ENCODE data around the gene TBX2. TPM values are rescaled to one million over a fixed set of nuclear protein-coding genes. Genes with fewer than 3 reads are reported as not detected.

TBX2 gene
- total RNA-seq, 1 experiment from 2014 or later: not detected

GRCh38 chr17:61419496-61420046, 19.9 kb downstream of the TBX2 start:
- no peak overlapping the region for H3K14ac ChIP-seq (ENCODE audit: insufficient read depth, low read length)
- H3K23ac ChIP-seq (ENCODE audit: insufficient read length, low read depth, low read length): no peak overlapping the region
- no peak overlapping the region for H3K4ac ChIP-seq (ENCODE audit: low read depth, low read length)
- H3K27ac Mint-ChIP-seq: no peak overlapping the region
- no peak overlapping the region for H4K5ac ChIP-seq (ENCODE audit: insufficient read length, low read depth, low read length)
- no CpG with 5 or more reads among the region's 8 CpGs for WGBS (ENCODE audit: extremely low coverage, insufficient read length, low lambda C conversion rate)
- no peak for DNase-seq
- no peak overlapping the region for H3K9ac ChIP-seq (ENCODE audit: extremely low read depth, insufficient read length, low read length)
- H3K9me3 Mint-ChIP-seq: no peaks in the 10 kb centered on the region
- no peak for TF ChIP-seq CTCF (conservative IDR thresholded peaks at IDR 0.05)
- no peak overlapping the region for H2BK5ac ChIP-seq (ENCODE audit: insufficient read length, low read length)
- no peak overlapping the region for H2AFZ ChIP-seq (ENCODE audit: low read length)
- no peak overlapping the region for H4K91ac ChIP-seq (ENCODE audit: insufficient read length, low read depth, low read length)
- no peak overlapping the region for H3K4me2 ChIP-seq (ENCODE audit: insufficient read depth, insufficient read length, low read length)
- H3K27ac ChIP-seq (ENCODE audit: insufficient read length, low read depth, low read length): no peak overlapping the region
- H2BK15ac ChIP-seq (ENCODE audit: low read depth, low read length): no peak overlapping the region
- no peaks in the 10 kb centered on the region for H3K4me1 ChIP-seq (ENCODE audit: insufficient read depth, low read length)
- no peak overlapping the region for H2BK120ac ChIP-seq (ENCODE audit: low read depth, low read length, poor library complexity, severe bottlenecking)
- H4K20me1 ChIP-seq (ENCODE audit: control insufficient read depth, insufficient read depth, insufficient read length): no peaks in the 10 kb centered on the region
- H3K79me1 ChIP-seq (ENCODE audit: insufficient read depth, low read depth, low read length, poor library complexity, severe bottlenecking): no peaks in the 10 kb centered on the region
- H3K79me2 ChIP-seq (ENCODE audit: insufficient read depth, low read length): no peaks in the 10 kb centered on the region
- no peak overlapping the region for H3K4me3 Mint-ChIP-seq
- H2AK5ac ChIP-seq (ENCODE audit: insufficient read length, low read length): no peak overlapping the region
- no peak overlapping the region for H3T11ph ChIP-seq (ENCODE audit: low read length)
- no peak overlapping the region for H3K18ac ChIP-seq (ENCODE audit: insufficient read length, low read depth, low read length)
- no peaks in the 10 kb centered on the region for H3K23me2 ChIP-seq (ENCODE audit: insufficient read length, low read depth, low read length, poor library complexity, severe bottlenecking)
- H2BK20ac ChIP-seq (ENCODE audit: low read depth, low read length, poor library complexity, severe bottlenecking): no peak overlapping the region
- no peak overlapping the region for H4K8ac ChIP-seq (replicated peaks; ENCODE audit: insufficient read length, low read depth, low read length)
- no peaks in the 10 kb centered on the region for H3K9me3 ChIP-seq (ENCODE audit: control insufficient read depth, low read depth, low read length)
- no peaks in the 10 kb centered on the region for H3K36me3 Mint-ChIP-seq (ENCODE audit: insufficient read depth in 1 of 3, low read depth in 3 of 3)
- no peak overlapping the region for H3K56ac ChIP-seq (ENCODE audit: insufficient read length, low read depth, low read length)
- H3K27me3 Mint-ChIP-seq (ENCODE audit: low read depth): peaks cover 85% of the 10 kb centered on the region
- peaks cover 3 to 6% of the 10 kb centered on the region in 2 experiments; a peak in 3 of 4 replicates for H3K4me1 Mint-ChIP-seq
- peaks cover 8% of the 10 kb centered on the region for H3K27me3 ChIP-seq (ENCODE audit: insufficient read depth, low read length)
- H2BK12ac ChIP-seq (ENCODE audit: insufficient read length, low read depth, low read length): no peak overlapping the region

Measured in H9 (cell line).